Common myeloid progenitor, CD34-positive (primary cell): ENCODE measurements around the gene PPFIBP2.

ENCODE experiments used
- CTCF ChIA-PET: fragments of 350-600 bp; sonication (Branson Sonifier 250); formaldehyde crosslinking; loops from one replicate; lab custom pipeline; 2021; ENCODE audit warnings: antibody characterized with exemption; lab: Charles Lee
- POLR2A ChIA-PET: fragments of 350-600 bp; sonication (Branson Sonifier 250); formaldehyde crosslinking; loops from one replicate; lab custom pipeline; 2021; ENCODE audit warnings: antibody characterized with exemption; lab: Charles Lee
- DNase-seq, 3 donors: peaks; one replicate each; pipeline versions ENCODE4 v3.0.0 to v3.0.0-alpha.2; 2013
- H3K27ac ChIP-seq, 2 experiments: 1 replicate in 1 of 2; 2 replicates in 1 of 2; pipeline ENCODE4 v1.7.0; 2013; ENCODE audit warnings: inconsistent platforms in 2 of 2, low read length in 2 of 2, mild to moderate bottlenecking in 2 of 2, low read depth in 1 of 2, moderate library complexity in 1 of 2; ENCODE audit not compliant: severe bottlenecking in 2 of 2, insufficient read depth in 1 of 2, poor library complexity in 1 of 2
- H3K27me3 ChIP-seq, 5 experiments: replicated peaks in 2 of 5; 1 replicate in 3 of 5; 2 replicates in 2 of 5; pipeline versions ENCODE4 v1.6.1 to v1.7.0; 2013; ENCODE audit warnings: low read length in 4 of 5, mild to moderate bottlenecking in 2 of 5, moderate library complexity in 2 of 5, inconsistent platforms in 1 of 5; ENCODE audit not compliant: insufficient read depth in 5 of 5, control insufficient read depth in 4 of 5
- H3K36me3 ChIP-seq, 4 experiments: 1 replicate in 2 of 4; 2 replicates in 2 of 4; pipeline versions ENCODE4 v1.6.1 to v1.7.0; 2013; ENCODE audit warnings: low read length in 3 of 4, control low read depth in 1 of 4, mild to moderate bottlenecking in 1 of 4; ENCODE audit not compliant: control insufficient read depth in 4 of 4, insufficient read depth in 4 of 4
- H3K4me1 ChIP-seq, 4 experiments: 1 replicate in 3 of 4; 2 replicates in 1 of 4; pipeline versions ENCODE4 v1.6.1 to v1.7.1; 2013; ENCODE audit warnings: low read length in 3 of 4, mild to moderate bottlenecking in 3 of 4, control low read depth in 1 of 4, inconsistent platforms in 1 of 4, moderate library complexity in 1 of 4; ENCODE audit not compliant: control insufficient read depth in 4 of 4, insufficient read depth in 4 of 4; ENCODE audit errors: control extremely low read depth in 1 of 4
- H3K4me3 ChIP-seq, 7 experiments: 1 replicate in 4 of 7; 2 replicates in 3 of 7; pipeline versions ENCODE4 v1.5.1 to v1.7.0; 2013; ENCODE audit warnings: mild to moderate bottlenecking in 7 of 7, low read length in 6 of 7, moderate library complexity in 6 of 7, inconsistent platforms in 2 of 7, low read depth in 2 of 7, control low read depth in 1 of 7; ENCODE audit not compliant: insufficient read depth in 4 of 7, control insufficient read depth in 1 of 7; ENCODE audit errors: extremely low read depth in 1 of 7
- H3K9me3 ChIP-seq, 5 experiments: 1 replicate in 4 of 5; 2 replicates in 1 of 5; pipeline versions ENCODE4 v1.6.1 to v1.7.1; 2013; ENCODE audit warnings: low read length in 4 of 5, mild to moderate bottlenecking in 2 of 5, inconsistent platforms in 1 of 5, low read depth in 1 of 5, moderate library complexity in 1 of 5; ENCODE audit not compliant: control insufficient read depth in 4 of 5, insufficient read depth in 2 of 5; ENCODE audit errors: control extremely low read depth in 1 of 5
- WGBS: methylation state at CpG from one replicate; pipeline ENCODE4 v1.1.5; 2013; ENCODE audit not compliant: insufficient coverage; 5-methylcytosine and 5-hydroxymethylcytosine counted together

Gene PPFIBP2

GRCh38 chr11:7558046-7558445, 44.2 kb downstream of the PPFIBP2 start:
- Histone ChIP-seq H3K27ac (no peak overlapping the region), H3K27me3 (peaks cover 0 to 7% (median 5%) of the 10 kb centered on the region in 5 experiments), H3K4me1 (no peaks in the 10 kb centered on the region), H3K36me3 (no peaks in the 10 kb centered on the region), H3K9me3 (no peaks in the 10 kb centered on the region), H3K4me3 (no peak overlapping the region)
- ChIA-PET POLR2A (no interaction called here), CTCF (no interaction called here)
- DNase-seq = no peak

- no peak overlapping the region for H3K4me3 ChIP-seq
- no peaks in the 10 kb centered on the region for H3K36me3 ChIP-seq
- CTCF ChIA-PET = interaction anchor here (0.8 to 1.2 kb wide), 3 partner anchors 9 to 12 kb away, joined by 3 to 5 read pairs (median 5); no protein-coding TSS in a partner anchor
- H3K27me3 ChIP-seq = peaks cover 0 to 16% (median 5%) of the 10 kb centered on the region in 5 experiments
- no peaks in the 10 kb centered on the region for H3K4me1 ChIP-seq
- H3K9me3 ChIP-seq = no peaks in the 10 kb centered on the region
- 94% methylated on average over 3 of the region's 4 CpGs for WGBS
- no peak for DNase-seq
- no peak overlapping the region for H3K27ac ChIP-seq
- POLR2A ChIA-PET = interaction anchor here (0.9 kb wide), 1 partner anchor 24 kb away, joined by 3 read pairs; no protein-coding TSS in a partner anchor
Measured at GRCh38 chr11:7559398-7560283, 45.8 kb downstream of the PPFIBP2 start.

- ChIA-PET POLR2A (no interaction called here), CTCF (interaction anchor here (0.8 to 1.1 kb wide), 2 partner anchors 9 to 12 kb away, joined by 3 read pairs; no protein-coding TSS in a partner anchor)
- peaks cover 0 to 30% (median 5%) of the 10 kb centered on the region in 5 experiments for H3K27me3 ChIP-seq
- H3K27ac ChIP-seq = no peak overlapping the region
- WGBS = 100% methylated on average over 1 of the region's 2 CpGs
- no peaks in the 10 kb centered on the region for H3K36me3 ChIP-seq
- DNase-seq = no peak
- H3K9me3 ChIP-seq = no peaks in the 10 kb centered on the region
- no peak overlapping the region for H3K4me3 ChIP-seq
- no peaks in the 10 kb centered on the region for H3K4me1 ChIP-seq
Measured at GRCh38 chr11:7561562-7561961, 47.8 kb downstream of the PPFIBP2 start.

- no peaks in the 10 kb centered on the region for H3K36me3 ChIP-seq
- POLR2A ChIA-PET = no interaction called here
- DNase-seq = no peak
- WGBS = 90% methylated on average over 2 of the region's 2 CpGs
- no peaks in the 10 kb centered on the region for H3K4me1 ChIP-seq
- peaks cover 0 to 35% (median 6%) of the 10 kb centered on the region in 5 experiments for H3K27me3 ChIP-seq
- peaks cover 0 to 5% (median 1%) of the 10 kb centered on the region in 5 experiments for H3K9me3 ChIP-seq
- H3K4me3 ChIP-seq = no peak overlapping the region
- no peak overlapping the region for H3K27ac ChIP-seq
- CTCF ChIA-PET = no interaction called here
Measured at GRCh38 chr11:7563281-7563680, 49.5 kb downstream of the PPFIBP2 start.

GRCh38 chr11:7564803-7565202, 51.0 kb downstream of the PPFIBP2 start:
- H3K4me1 ChIP-seq = no peaks in the 10 kb centered on the region
- no peaks in the 10 kb centered on the region for H3K36me3 ChIP-seq
- ChIA-PET POLR2A (interaction anchor here (0.5 kb wide), 1 partner anchor 86 kb away, joined by 3 read pairs; no protein-coding TSS in a partner anchor), CTCF (interaction anchor here (1.1 to 1.2 kb wide), 2 partner anchors 13 to 92 kb away, joined by 3 to 5 read pairs; no protein-coding TSS in a partner anchor)
- 43% methylated on average over 1 of the region's 2 CpGs for WGBS
- H3K27ac ChIP-seq = no peak overlapping the region
- peaks cover 0 to 50% (median 11%) of the 10 kb centered on the region in 5 experiments for H3K27me3 ChIP-seq
- H3K4me3 ChIP-seq = no peak overlapping the region
- peaks cover 0 to 13% (median 5%) of the 10 kb centered on the region in 5 experiments for H3K9me3 ChIP-seq
- no peak for DNase-seq

- H3K4me3 ChIP-seq = no peak overlapping the region
- ChIA-PET CTCF (interaction anchor here (0.9 kb wide), 1 partner anchor 39 kb away, joined by 3 read pairs; no protein-coding TSS in a partner anchor), POLR2A (no interaction called here)
- no CpG with 5 or more reads among the region's 1 CpG for WGBS
- DNase-seq = no peak
- H3K27ac ChIP-seq = no peak overlapping the region
- peaks cover 0 to 13% (median 5%) of the 10 kb centered on the region in 5 experiments for H3K9me3 ChIP-seq
- H3K36me3 ChIP-seq = no peaks in the 10 kb centered on the region
- peaks cover 0 to 67% (median 23%) of the 10 kb centered on the region in 5 experiments for H3K27me3 ChIP-seq
- H3K4me1 ChIP-seq = no peaks in the 10 kb centered on the region
Measured at GRCh38 chr11:7567311-7567710, 53.5 kb downstream of the PPFIBP2 start.

- 100% methylated on average over 1 of the region's 1 CpG for WGBS
- POLR2A ChIA-PET = no interaction called here
Measured at GRCh38 chr11:7569044-7569443, 55.2 kb downstream of the PPFIBP2 start.

More at GRCh38 chr11:7569044-7569443, 55.2 kb downstream of the PPFIBP2 start:
- Histone ChIP-seq H3K27ac (no peak overlapping the region), H3K4me3 (no peak overlapping the region), H3K4me1 (no peaks in the 10 kb centered on the region), H3K27me3 (peaks cover 0 to 74% (median 33%) of the 10 kb centered on the region in 5 experiments), H3K9me3 (peaks cover 0 to 13% (median 5%) of the 10 kb centered on the region in 5 experiments), H3K36me3 (no peaks in the 10 kb centered on the region)
- CTCF ChIA-PET = no interaction called here
- no peak for DNase-seq
